GF-D8 (cell line): Measurements from ENCODE around the gene AGT.
"Not testable (repeated sequence)": the region's sequence is repeated elsewhere in the genome, so short reads cannot be mapped to it uniquely, and the experiment has no call there.

ENCODE experiments used
- DNase-seq: peaks from one replicate; lab custom pipeline; 2025; lab: John Stamatoyannopoulos, UW

The AGT gene

DNA sequence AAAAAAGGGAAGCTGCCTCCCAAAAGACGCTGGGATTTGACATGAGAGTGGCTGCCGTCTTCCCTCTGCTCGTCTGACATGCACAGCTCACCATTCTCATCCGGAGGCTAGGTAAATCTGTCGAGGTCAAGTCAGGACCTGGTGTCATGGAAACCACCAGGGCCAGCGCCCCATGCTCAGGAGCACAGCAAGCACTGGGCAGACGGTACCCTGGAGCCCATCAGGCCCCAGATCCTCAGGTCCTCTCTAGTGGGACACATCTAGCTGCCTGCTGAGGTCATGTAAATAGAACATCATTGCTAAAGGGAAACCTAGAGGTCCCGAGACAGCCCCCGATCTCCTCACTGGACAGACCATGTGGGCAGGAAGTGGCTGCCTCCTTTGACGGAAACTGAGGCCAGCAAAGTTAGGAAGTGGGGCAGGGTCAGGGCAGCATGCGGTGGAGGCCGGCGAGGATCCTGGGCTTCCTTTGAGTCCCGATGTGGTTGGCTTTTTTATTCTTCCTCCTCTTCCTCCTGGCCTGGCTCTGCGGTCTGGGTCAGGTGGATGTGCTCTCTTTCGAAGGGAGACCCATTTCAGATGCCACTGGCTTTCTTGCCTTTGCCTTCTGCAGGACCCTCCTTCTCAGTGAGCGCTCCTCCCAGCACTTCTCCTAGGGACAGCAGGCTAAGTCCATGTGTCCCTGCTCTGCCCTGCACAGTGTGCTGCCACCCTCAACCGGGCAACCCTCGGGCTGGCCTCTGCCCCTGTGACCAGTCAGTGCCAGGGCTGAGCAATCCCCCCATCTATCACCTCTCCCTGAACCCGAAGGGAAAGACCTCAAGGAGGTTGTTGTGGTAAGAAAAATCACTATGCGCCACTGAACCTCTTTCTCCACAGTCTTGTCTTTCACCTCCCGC lies 5.9 kb downstream of the AGT start:
- no peak for DNase-seq

DNA sequence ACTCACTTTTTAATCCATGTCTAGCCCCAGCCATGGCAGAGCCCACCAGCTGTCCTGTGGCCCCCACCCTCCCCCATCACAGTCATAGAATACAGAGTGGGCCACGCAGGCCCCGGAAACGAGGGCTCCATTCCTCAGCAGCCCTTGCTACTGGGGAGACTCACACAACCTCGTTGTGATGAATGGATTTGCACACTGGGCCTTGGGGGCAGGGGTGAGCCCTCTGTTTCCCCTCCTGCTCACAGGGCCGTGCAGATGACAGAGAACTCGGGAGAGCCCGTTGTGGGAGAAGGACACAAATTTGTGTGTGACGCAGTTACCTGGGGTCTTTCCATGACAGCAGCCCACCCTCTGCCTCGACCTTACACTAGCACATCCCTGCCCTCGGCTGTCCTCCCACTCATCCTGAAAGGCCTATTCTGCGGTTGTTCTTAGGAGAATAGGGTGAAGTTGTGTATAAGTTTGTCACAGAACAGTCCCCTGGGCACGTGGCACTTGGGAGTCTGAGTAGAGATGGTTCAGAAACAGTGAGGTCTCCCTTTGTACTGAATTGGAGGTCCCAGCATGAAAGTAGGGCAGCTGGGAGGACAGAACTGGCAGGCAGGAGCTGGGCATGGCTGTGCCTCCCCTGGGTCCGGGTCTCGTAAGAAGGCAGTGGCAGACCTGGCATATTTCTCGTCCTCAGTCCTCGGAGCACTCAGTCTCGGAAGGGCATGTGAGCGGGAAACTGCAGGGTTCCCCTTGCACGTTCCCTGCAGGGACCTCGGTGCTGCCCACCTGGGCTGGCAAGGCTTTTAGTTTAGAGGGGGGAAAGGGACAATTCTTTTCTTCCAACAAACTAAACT lies 6.8 kb downstream of the AGT start:
- DNase-seq: no peak

GRCh38 chr1:230706020-230706699 lies 7.8 kb downstream of the AGT start:
- DNase-seq: no peak

DNA sequence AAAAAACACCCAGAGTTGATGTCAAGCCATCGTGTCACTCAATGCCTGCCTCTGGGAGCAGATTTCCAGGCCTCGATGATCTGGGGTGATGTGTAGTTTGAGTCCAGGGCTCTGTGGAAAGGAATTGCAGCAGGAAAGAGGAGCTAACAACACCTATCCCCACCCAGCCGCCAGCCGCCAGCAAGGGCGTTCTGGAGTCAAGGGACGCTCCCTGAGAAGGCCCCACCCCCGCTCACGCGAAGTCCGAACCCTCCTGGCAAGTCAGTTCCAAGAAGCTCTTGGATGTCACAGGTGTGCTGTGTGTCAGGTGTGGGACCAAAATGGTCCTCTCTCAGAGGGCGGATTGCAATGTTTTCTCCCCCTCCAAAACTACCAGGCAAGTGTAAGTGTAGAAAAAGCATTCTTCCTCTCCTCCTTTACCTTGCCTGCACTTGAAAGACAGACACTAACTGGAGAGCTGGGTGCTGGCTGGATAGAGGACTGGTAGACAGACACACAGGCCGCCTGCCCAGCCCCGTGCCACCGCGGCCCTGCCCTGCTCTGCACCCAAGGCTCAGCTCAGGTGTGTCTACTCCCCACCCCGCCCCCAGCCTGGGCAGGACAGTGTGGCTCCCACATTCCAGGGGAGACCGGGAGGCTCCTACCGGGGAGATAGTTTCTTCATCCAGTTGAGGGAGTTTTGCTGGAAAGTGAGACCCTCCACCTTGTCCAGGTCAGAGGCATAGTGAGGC lies 8.5 kb downstream of the AGT start:
- DNase-seq: no peak

- DNase-seq: no peak
Observed at GRCh38 chr1:230704830-230705229, 9.1 kb downstream of the AGT start.

DNA sequence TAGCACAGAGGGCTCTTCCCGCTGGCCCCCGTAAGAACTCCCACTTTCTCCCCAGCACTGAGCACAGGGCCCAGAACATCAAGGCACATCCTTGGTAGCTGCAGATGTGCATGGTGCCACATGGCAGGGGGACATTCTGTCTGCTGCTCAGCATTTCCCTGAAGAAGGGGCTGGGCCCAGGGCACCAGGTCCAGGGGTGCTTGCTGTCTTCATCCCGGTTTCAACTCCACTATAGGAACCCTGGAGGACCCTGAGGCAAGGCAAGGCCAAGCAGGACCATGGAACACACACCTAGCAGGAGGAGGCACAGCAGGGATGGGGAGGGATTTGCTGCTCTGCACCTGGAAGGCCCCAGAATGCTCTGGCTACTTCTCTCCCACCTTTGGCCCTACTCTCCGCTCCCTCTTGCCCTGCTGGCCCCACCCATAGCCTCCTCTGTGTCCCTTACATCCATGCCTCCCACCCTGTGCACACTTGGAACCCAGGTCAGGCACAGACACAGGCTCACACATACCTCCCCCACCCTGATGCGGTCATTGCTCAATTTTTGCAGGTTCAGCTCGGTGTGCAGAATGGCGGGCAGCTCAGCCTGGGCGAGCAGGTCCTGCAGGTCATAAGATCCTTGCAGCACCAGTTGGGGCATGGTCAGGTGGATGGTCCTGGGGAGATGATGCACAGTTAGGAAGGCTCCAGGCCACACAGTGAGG lies 10.1 kb downstream of the AGT start:
- DNase-seq: no peak

DNA sequence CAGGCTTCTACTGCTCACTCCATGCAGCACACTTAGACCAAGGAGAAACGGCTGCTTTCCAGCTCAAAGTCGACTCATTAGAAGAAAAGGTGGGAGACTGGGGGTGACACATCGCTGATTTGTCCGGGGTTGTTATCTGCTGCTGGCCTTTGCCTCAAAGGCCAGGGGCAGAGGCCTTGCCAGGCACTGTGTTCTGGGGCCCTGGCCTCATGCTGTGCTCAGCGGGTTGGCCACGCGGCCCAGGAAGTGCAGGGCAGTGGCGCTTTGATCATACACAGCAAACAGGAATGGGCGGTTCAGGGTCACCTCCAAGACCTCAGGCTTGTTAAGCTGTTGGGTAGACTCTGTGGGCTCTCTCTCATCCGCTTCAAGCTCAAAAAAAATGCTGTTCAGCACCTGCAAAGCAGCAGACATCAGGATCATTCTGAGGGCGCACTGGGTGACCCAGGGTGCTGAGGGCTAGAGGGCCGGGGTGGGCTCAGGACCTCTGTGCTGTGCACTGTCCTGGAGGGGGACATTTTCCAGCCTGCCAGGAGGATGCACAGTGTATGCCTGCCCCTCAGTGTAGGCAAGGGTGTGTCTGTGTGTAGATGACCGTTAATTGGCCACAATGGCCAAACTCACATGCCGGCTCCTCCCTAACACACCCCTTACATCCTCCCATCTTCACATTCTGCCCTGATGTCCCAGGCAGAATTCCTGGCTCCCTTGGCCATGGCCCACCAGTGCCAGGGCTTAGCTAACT lies 10.8 kb downstream of the AGT start:
- DNase-seq: no peak

- DNase-seq: no peak
Observed at GRCh38 chr1:230701895-230702768, 11.8 kb downstream of the AGT start.

GRCh38 chr1:230701434-230701833 lies 12.5 kb downstream of the AGT start:
- no peak for DNase-seq

- DNase-seq: no peak
Observed at GRCh38 chr1:230700132-230700531, 13.8 kb downstream of the AGT start.

DNA sequence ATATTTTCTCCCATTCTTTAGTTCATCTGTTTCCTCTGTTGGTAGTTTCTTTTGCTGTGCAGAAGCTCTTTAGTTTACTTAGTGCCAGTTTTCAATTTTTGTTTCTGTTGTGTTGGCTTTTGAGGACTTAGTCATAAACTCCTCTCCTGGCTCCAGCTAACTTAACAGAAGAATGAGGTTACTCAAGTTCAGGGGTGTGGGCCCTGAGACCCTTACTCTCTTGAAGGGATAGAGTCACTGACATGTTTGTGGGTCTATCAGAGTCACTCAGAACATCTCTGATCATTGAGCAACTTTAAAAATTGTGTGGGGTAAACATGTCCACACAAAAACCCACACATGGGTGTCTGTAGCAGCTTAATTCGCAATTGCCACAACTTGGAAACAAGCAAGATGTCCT lies 14.2 kb downstream of the AGT start:
- DNase-seq: no peak

DNA sequence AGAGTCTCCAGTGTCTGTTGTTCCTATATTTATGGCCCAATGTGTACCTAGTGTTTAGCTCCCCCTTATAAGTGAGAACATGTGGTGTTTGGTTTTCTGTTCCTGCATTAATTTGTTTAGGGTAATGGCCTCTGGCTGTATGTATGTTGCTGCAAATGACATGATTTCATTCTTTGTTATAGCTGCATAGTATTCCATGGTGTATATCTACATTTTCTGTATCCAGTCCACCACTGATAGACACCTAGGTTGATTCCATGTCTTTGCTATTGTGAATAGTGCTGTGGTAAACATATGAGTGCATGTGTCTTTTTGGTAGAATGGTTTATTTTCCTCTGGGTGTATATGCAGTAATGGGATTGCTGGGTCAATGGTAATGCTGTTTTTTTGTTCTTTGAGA lies 15.0 kb downstream of the AGT start:
- not testable (repeated sequence) for DNase-seq

DNA sequence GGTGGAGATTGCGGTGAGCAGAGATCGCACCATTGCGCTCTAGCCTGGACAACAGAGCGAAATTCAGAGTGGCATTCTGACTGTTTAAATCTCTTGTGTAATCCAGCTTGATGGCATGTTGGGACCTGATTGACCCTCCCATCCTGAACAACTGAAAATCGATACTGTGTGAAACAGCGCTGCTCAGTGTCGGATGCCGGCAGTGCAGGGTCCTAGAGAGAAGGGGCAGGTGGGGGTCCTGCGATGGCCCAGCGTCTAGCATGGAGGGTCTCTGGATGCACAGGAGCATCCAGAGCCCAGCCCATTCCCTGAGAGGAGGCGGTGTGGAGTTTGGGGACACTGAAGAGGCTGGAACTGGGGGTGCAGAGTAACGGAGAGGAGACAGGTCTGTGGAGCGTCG lies 15.8 kb downstream of the AGT start:
- DNase-seq: no peak

- DNase-seq: no peak
Observed at GRCh38 chr1:230696722-230697437, 17.0 kb downstream of the AGT start.

- no peak for DNase-seq
Observed at GRCh38 chr1:230696218-230696617, 17.7 kb downstream of the AGT start.

GRCh38 chr1:230694991-230695390 lies 18.9 kb downstream of the AGT start:
- no peak for DNase-seq

DNA sequence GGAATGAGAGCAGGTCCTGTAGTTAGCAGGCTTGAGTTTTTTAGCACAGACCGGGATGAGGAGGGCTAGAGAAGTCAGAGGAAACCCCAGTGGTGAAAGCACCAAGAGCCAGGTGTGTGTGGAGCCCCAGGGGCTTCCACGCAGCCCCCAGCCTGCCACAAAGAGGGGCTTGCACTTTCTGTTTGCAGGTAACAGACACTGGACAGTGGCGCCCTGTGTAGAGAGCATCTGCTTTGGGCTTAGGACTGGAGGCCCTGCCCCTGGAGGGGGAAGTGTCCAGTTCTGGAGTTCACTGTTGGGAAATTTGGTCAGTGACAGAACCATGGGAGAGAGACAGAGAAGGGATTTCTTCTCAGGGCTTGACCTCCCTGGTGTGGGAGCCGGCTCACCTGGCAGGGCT lies 19.5 kb downstream of the AGT start:
- no peak for DNase-seq

DNA sequence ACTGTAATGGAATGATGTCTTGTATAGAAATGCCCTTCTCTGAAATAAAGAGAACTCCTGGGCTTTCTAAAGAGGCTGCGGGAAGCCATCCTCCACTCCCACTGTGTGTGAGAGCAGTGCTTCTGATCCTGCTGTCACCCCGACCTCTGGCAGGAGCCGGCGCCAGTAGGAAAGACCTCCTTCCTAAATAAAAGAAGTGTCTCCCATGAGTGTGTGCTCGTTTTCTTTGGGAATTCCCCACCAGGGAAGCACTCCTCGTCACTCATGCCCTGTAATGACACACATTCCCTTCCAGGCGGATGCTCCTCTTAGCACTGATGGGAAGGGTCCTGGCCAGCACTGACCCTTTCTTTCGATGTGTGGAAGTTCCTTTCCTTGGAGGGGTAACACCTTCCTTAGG lies 20.1 kb downstream of the AGT start:
- no peak for DNase-seq

GRCh38 chr1:230693221-230693620 lies 20.7 kb downstream of the AGT start:
- DNase-seq: no peak
